Neural cell (in vitro differentiated cells): ENCODE results near the gene BCAP31.

ENCODE experiments used
- CTCF ChIP-seq: fragments of 450-650 bp; IDR thresholded peaks from 2 replicates; pipeline ENCODE4 v1.5.1; 2014; ENCODE audit warnings: antibody characterized with exemption, mild to moderate bottlenecking, moderate library complexity; ENCODE audit not compliant: poor library complexity, severe bottlenecking
- EP300 ChIP-seq: fragments of 450-650 bp; conservative IDR thresholded peaks from 2 replicates; pipeline ENCODE4 v1.6.1; 2014; ENCODE audit warnings: antibody characterized with exemption, mild to moderate bottlenecking, moderate library complexity; ENCODE audit not compliant: poor library complexity, severe bottlenecking
- EZH2 ChIP-seq: fragments of 200-600, 300-800 bp; shearing (Covaris generic), sonication (generic); IDR thresholded peaks from 2 replicates; pipeline ENCODE4 v1.6.1; 2014; ENCODE audit warnings: antibody characterized with exemption, low read length, borderline replicate concordance, mild to moderate bottlenecking; ENCODE audit not compliant: insufficient read depth, poor library complexity, severe bottlenecking
- POLR2AphosphoS5 ChIP-seq: IDR thresholded peaks from 2 replicates; pipeline ENCODE4 v1.6.1; 2012
- RAD21 ChIP-seq: fragments of 450-650 bp; conservative IDR thresholded peaks from 2 replicates; pipeline ENCODE4 v1.6.1; 2014; ENCODE audit warnings: antibody characterized with exemption, mild to moderate bottlenecking, moderate library complexity
- TAF1 ChIP-seq: IDR thresholded peaks from 2 replicates; pipeline ENCODE4 v1.6.1; 2012; ENCODE audit warnings: low read depth

GRCh38 chrX:153665726-153666306 lies 58.4 kb downstream of the BCAP31 start:
- TF ChIP-seq EZH2 (no peak), CTCF (no peak), POLR2AphosphoS5 (no peak), TAF1 (no peak), RAD21 (no peak), EP300 (no peak)
